ENCODE data around the gene ACTL7A.

DNA sequence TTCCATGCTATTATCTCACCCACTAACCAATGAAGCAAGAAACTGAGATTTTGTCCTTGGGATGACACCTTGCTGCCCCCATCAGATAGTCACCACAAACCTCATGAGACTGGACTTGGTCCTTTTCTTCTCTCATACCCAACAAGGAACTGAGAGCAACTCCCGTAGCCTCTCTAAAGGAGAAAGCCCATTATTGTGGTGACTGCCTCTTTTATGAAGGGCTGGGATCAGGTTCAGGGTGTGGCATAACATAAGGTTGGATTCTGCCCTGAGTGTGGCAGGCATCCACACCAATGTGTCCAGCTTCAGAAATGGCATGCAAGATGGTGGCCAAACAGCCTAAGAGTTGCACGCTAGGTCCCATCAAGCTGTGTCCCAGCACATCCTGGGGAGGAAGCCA lies 1.3 kb upstream of the ACTL7A start:
- TF ChIP-seq, protein P1, sequence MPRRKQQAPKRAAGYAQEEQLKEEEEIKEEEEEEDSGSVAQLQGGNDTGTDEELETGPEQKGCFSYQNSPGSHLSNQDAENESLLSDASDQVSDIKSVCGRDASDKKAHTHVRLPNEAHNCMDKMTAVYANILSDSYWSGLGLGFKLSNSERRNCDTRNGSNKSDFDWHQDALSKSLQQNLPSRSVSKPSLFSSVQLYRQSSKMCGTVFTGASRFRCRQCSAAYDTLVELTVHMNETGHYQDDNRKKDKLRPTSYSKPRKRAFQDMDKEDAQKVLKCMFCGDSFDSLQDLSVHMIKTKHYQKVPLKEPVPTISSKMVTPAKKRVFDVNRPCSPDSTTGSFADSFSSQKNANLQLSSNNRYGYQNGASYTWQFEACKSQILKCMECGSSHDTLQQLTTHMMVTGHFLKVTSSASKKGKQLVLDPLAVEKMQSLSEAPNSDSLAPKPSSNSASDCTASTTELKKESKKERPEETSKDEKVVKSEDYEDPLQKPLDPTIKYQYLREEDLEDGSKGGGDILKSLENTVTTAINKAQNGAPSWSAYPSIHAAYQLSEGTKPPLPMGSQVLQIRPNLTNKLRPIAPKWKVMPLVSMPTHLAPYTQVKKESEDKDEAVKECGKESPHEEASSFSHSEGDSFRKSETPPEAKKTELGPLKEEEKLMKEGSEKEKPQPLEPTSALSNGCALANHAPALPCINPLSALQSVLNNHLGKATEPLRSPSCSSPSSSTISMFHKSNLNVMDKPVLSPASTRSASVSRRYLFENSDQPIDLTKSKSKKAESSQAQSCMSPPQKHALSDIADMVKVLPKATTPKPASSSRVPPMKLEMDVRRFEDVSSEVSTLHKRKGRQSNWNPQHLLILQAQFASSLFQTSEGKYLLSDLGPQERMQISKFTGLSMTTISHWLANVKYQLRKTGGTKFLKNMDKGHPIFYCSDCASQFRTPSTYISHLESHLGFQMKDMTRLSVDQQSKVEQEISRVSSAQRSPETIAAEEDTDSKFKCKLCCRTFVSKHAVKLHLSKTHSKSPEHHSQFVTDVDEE (CRISPR knock-in tag; IDR thresholded peaks at IDR 0.05) = no peak
- TF ChIP-seq TOX (CRISPR knock-in tag; IDR thresholded peaks at IDR 0.05; ENCODE audit: borderline replicate concordance) (no peak), PPARA (CRISPR knock-in tag; IDR thresholded peaks at IDR 0.05; ENCODE audit: borderline replicate concordance) (no peak), TCF4 (CRISPR knock-in tag; IDR thresholded peaks at IDR 0.05; ENCODE audit: borderline replicate concordance) (no peak), ISL1 (CRISPR knock-in tag; IDR thresholded peaks at IDR 0.05) (no peak)
- TF ChIP-seq, protein P2, sequence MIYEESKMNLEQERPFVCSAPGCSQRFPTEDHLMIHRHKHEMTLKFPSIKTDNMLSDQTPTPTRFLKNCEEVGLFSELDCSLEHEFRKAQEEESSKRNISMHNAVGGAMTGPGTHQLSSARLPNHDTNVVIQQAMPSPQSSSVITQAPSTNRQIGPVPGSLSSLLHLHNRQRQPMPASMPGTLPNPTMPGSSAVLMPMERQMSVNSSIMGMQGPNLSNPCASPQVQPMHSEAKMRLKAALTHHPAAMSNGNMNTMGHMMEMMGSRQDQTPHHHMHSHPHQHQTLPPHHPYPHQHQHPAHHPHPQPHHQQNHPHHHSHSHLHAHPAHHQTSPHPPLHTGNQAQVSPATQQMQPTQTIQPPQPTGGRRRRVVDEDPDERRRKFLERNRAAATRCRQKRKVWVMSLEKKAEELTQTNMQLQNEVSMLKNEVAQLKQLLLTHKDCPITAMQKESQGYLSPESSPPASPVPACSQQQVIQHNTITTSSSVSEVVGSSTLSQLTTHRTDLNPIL (CRISPR knock-in tag; IDR thresholded peaks at IDR 0.05; ENCODE audit: low read depth) = no peak

Measured in SK-N-SH treated with all-trans-retinoic acid at 6 μM for 48 hours (cell line).